H1 (cell line): ENCODE results near the gene MRPS31. TPM values are rescaled to one million over a fixed set of nuclear protein-coding genes. Genes with fewer than 3 reads are reported as not detected.

Experiments used
- microRNA counts: library from miRNA; unstranded; fragments of <30 nt; microRNA quantifications from one replicate; lab custom pipeline; 2015
- microRNA-seq, 2 experiments: library from miRNA; unstranded; fragments of <30 nt; microRNA quantifications; one replicate each; pipeline versions ENCODE4 to v1.2.0, GENCODE V29; 2016 to 2020; ENCODE audit warnings: borderline microRNAs expressed in 2 of 2, borderline number of aligned reads in 2 of 2, borderline replicate concordance in 1 of 2
- polyA plus RNA-seq, 7 experiments: library from polyadenylated mRNA; depleted of rRNA in 3 of 7; stranded (reverse) in 5 of 7; unstranded in 2 of 7; fragments of >200 nt in 5 of 7; fragments of 200-250 nt in 2 of 7; gene quantifications; 1 replicate in 5 of 7; 2 replicates in 1 of 7; 4 replicates in 1 of 7; pipeline versions ENCODE4 v1.2.1 to v1.2.3, GENCODE V29; 2011 to 2013; ENCODE audit warnings: missing spikeins in 2 of 7, mixed read lengths in 2 of 7
- small RNA-seq: library from polyadenylated mRNA; stranded (forward); fragments of <200 nt; extraction: miRNeasy Mini kit (QIAGEN cat#:217004); gene quantifications from one replicate; pipeline ENCODE3, GENCODE V24; 2013; ENCODE audit not compliant: insufficient read depth
- total RNA-seq: library from RNA; stranded (reverse); fragmentation: NEBNext Ultra II Directional; extraction: Animal tissue kit (Norgen Biotek cat#: 25700); gene quantifications from 2 replicates; pipeline ENCODE4 v1.2.1, GENCODE V29; 2021

The MRPS31 gene
- total and polyA plus RNA-seq, 2 of the 8 experiments (the other 6 are each of a cell fraction or from before 2014, with no cell fraction given), result 13.6 to 33.3 TPM

MicroRNAs encoded within 50 kb of the gene (microRNA counts, 767-probe panel; counts per million panel counts)
- microRNA hsa-miR-320d (lab: Ali Mortazavi, UCI) (879 counts per million, percentile 95 among the panel's probes with 10 or more counts), microRNA hsa-miR-621 (lab: Ali Mortazavi, UCI) (879 counts per million, percentile 95 among the panel's probes with 10 or more counts)

Small RNA genes lying within 50 kb of the gene (microRNA-seq; reads per million reads assigned to microRNA genes)
- gene MIR320D1 (0 reads per million in 2 experiments), gene MIR621 (0 reads per million in 2 experiments)

Small RNA genes lying within 50 kb of the gene (small RNA-seq; reads per million reads assigned to genes)
- not detected for gene MIR320D1
- gene MIR621, result not detected
- gene RF00017, result not detected

Other genes with a start within 250 kb of the MRPS31 start
- 56.1 and 56.9 TPM in 2 replicates for gene FOXO1, start 104.5 kb downstream of the MRPS31 start, total RNA-seq
- 35.3 and 36.5 TPM in 2 replicates for gene FOXO1, start 104.5 kb downstream of the MRPS31 start, polyA plus RNA-seq (2011; rRNA removed)
- 22.1 and 23.4 TPM in 2 replicates for gene SLC25A15, start 18.4 kb upstream of the MRPS31 start, total RNA-seq
- 12.4 and 13.2 TPM in 2 replicates for gene SLC25A15, start 18.4 kb upstream of the MRPS31 start, polyA plus RNA-seq (2011; rRNA removed)
- gene ELF1, start 248.1 kb upstream of the MRPS31 start, total RNA-seq, result 18.2 and 20.6 TPM in 2 replicates
- 5.3 and 5.6 TPM in 2 replicates for gene ELF1, start 248.1 kb upstream of the MRPS31 start, polyA plus RNA-seq (2011; rRNA removed)